ENCODE data around the gene SRC.
"Not testable (repeated sequence)": the region's sequence is repeated elsewhere in the genome, so short reads cannot be mapped to it uniquely, and the experiment has no call there.

Gene SRC

GRCh38 chr20:37337208-37337991 lies 8.5 kb upstream of the SRC start:
- no peak for DNase-seq

- not testable (repeated sequence) for DNase-seq
Observed at GRCh38 chr20:37338380-37338779, 7.6 kb upstream of the SRC start.

- peak; percentile 71 for DNase-seq
Observed at GRCh38 chr20:37339208-37339607, 6.7 kb upstream of the SRC start.

DNA sequence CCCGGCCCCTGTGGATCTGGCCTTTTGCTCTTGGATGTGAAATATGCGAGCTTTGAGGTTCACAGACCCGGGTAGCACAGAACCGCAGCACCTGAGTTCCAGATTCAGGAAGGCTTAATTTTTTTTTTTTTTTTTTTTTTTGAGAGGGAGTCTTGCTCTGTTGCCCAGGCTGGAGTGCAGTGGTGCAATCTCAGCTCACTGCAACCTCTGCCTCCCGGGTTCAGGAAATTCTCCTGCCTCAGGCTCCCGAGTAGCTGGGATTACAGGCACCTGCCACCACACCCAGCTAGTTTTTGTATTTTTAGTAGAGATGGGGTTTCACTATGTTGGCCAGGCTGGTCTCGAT lies 6.2 kb upstream of the SRC start:
- not testable (repeated sequence) for DNase-seq

- DNase-seq = no peak
Observed at GRCh38 chr20:37340998-37341397, 4.9 kb upstream of the SRC start.

- DNase-seq = no peak
Observed at GRCh38 chr20:37341632-37342031, 4.3 kb upstream of the SRC start.

- DNase-seq = no peak
Observed at GRCh38 chr20:37342231-37343177, 3.4 kb upstream of the SRC start.

- peak; percentile 89 for DNase-seq
Observed at GRCh38 chr20:37343212-37343993, 2.5 kb upstream of the SRC start.

DNA sequence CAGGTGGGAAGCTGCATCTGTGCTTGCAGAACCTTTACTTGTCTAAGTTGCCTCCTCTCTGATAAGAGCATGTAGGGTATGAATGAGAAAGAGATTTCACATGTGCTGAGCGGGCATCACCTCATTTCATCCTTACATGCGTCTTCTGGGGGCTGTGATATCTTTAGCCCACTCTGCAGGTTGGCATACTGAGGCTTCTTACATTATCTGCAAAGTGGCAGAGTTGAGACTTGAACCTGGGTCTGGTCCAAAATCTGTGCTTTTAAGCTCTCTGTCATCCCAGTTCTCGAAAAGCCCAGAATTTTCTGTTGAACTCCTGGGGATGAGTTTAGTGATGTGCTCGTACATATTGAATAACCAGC lies 2.0 kb upstream of the SRC start:
- no peak for DNase-seq

DNA sequence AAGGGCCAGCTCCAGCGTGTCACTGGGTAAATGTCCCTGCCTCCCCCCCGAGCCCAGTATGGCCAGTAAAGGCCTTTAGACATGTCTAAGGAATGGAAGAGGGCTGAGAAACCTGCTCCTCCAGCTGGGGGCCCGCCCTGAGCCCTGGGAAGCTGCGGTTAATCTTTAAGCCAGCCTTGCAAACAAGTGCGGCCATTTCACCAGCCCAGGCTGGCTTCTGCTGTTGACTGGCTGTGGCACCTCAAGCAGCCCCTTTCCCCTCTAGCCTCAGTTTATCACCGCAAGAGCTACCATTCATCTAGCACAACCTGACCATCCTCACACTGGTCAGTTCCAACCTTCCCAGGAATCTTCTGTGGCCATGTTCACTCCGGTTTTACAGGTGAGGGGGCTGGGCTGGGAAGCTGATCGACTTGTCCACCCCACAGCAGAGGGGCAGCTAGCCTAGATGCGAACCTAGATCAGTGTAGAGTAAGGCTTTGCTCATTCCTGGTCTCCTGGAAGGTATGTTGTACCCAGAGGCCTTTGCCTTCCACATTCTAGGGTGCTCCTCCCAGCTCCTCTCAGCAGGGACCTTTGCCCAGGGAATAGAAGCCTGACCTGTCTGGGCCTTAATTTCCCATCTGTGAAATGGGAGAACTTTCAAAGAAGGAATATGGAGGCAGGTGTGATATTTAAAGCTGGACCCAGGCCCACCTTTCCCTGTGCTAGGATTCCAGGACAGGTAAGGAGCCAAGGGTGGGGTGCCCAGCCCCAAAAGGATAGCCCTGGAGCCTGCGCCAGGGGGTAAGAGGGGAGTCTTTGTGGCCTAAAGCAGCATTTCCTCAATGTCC lies 1.2 kb upstream of the SRC start:
- peak; percentile 91 for DNase-seq

- no peak for DNase-seq
Observed at GRCh38 chr20:37346236-37346534, 245 bp downstream of the SRC start.

- DNase-seq = peak; percentile 60
Observed at GRCh38 chr20:37346535-37347346, 801 bp downstream of the SRC start.

- no peak for DNase-seq
Observed at GRCh38 chr20:37347347-37347823, 1.4 kb downstream of the SRC start.

DNA sequence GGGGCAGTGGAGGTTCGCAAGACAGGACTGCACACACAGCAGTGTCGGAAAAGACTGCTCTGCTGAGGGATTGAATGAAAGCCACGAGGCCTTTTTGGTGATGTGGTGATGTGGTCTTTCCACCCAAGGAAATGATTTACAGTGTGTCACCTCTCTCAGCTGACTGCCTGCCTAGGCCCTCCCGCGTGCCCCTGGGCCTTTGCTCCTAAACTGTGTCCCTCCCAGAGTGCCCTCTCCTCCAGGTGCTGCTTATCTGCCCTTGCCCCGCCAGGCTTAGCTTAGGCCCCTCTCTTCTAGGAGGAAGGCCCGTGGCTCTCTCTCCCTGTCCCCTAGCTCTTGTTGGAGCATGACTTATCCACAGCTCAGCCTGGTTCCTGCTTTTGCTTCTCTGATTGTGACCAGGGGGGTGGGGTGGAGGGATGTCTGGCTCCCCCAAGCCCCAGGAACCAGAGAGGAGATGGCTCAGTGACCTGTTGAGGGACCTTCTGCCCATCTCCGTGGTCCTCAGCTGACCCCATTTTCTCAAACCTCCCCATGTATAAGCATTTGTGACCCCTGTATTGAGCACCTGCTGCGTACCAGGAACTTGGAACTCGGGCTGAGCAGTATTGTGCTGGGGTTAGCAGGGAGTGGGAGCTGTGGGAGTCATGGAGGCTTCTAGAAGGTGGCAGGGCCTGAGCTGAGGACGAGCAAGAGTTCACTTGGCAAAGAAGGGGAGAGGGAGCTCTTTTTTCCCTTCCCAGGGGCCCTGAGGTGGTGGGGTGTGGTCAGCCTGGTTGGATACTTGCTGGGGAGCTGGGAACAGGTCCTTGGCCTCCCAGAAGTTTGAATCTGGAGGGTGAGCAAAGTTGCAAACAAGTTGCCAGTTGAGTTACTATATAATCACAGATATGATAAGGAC lies 2.2 kb downstream of the SRC start:
- DNase-seq = peak; percentile 49

DNA sequence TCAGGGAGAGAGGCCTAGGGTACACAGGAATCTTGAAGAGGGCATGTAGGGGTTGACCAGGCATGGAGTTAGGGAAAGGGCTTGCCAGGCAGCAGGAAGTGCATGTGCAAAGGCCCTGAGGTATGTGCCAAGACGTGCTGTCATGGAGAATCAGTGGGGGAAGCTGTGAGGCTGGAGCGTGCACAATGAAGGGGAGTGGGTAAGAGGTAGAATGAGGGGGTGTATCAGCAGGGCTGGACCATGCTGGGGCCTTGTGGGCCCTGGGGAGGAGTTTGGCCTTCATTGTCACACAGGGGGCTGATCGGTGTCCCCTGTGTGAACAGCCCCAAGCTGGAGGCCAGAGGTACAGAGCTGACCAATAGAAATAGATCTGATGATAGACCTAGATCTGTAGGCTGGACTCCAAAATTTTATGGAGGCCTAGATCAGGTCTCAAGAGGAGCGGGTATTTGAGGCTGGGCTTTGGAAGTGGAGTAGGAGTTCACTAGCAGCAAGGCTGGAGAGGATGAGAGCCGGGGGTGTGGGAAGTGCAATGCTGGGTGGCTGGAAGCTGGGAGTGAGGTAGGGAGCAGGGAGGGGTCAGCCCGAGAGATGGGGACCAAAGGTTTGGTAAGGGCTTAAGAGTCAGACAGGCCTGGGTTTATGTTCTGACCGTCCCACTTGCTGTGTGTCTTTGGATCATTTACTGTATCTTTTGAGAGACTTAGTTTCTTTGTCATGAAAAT lies 3.0 kb downstream of the SRC start:
- peak; percentile 42 for DNase-seq

GRCh38 chr20:37349517-37350491 lies 3.9 kb downstream of the SRC start:
- peak; percentile 52 for DNase-seq

GRCh38 chr20:37350649-37351574 lies 5.0 kb downstream of the SRC start:
- DNase-seq = peak; percentile 36

All from islet precursor cell (in vitro differentiated cells).